ENCODE data around the gene OR6C65.
"Not testable (repeated sequence)": the region's sequence is repeated elsewhere in the genome, so short reads cannot be mapped to it uniquely, and the experiment has no call there.

Gene OR6C65

GRCh38 chr12:55400229-55400628 is at the start of gene OR6C65:
OR6C65 (plus strand) TSS chr12:55400529; CDS start chr12:55400529, 0 bp downstream.
- no peak for DNase-seq

- not testable (repeated sequence) for DNase-seq
Measured at GRCh38 chr12:55355338-55355737, 45.0 kb upstream of the OR6C65 start.

GRCh38 chr12:55362675-55363074 is 37.7 kb upstream of the OR6C65 start, which contains the start of gene OR6C75:
OR6C75 (plus strand) TSS chr12:55362975; CDS start chr12:55365111, 2,136 bp downstream.
- DNase-seq = no peak

- no peak for DNase-seq
Measured at GRCh38 chr12:55365086-55365485, 35.2 kb upstream of the OR6C65 start.

GRCh38 chr12:55372521-55372920 is 27.8 kb upstream of the OR6C65 start:
- DNase-seq = no peak

GRCh38 chr12:55385891-55386290 is 14.4 kb upstream of the OR6C65 start:
- no peak for DNase-seq

GRCh38 chr12:55392032-55392795 is 8.1 kb upstream of the OR6C65 start:
- no peak for DNase-seq

- DNase-seq = no peak
Measured at GRCh38 chr12:55396326-55396725, 4.0 kb upstream of the OR6C65 start.

- DNase-seq = no peak
Measured at GRCh38 chr12:55407866-55408265, 7.5 kb downstream of the OR6C65 start.

GRCh38 chr12:55409133-55409532 is 8.8 kb downstream of the OR6C65 start:
- not testable (repeated sequence) for DNase-seq

GRCh38 chr12:55412138-55412537 is 11.8 kb downstream of the OR6C65 start:
- not testable (repeated sequence) for DNase-seq

GRCh38 chr12:55413498-55414388 is 13.4 kb downstream of the OR6C65 start:
- DNase-seq = not testable (repeated sequence)

GRCh38 chr12:55414396-55414823 is 14.1 kb downstream of the OR6C65 start:
- peak; percentile 25 for DNase-seq

- not testable (repeated sequence) for DNase-seq
Measured at GRCh38 chr12:55414889-55415288, 14.6 kb downstream of the OR6C65 start.

- no peak for DNase-seq
Measured at GRCh38 chr12:55416961-55417360, 16.6 kb downstream of the OR6C65 start.

- no peak for DNase-seq
Measured at GRCh38 chr12:55420307-55420962, 20.1 kb downstream of the OR6C65 start.

GRCh38 chr12:55425954-55426353 is 25.6 kb downstream of the OR6C65 start, which contains the start of gene OR6C76:
OR6C76 (plus strand) TSS chr12:55426254; CDS start chr12:55426254, 0 bp downstream.
- DNase-seq = no peak

- no peak for DNase-seq
Measured at GRCh38 chr12:55428331-55429243, 28.3 kb downstream of the OR6C65 start.

- DNase-seq = not testable (repeated sequence)
Measured at GRCh38 chr12:55441233-55441632, 40.9 kb downstream of the OR6C65 start.

- DNase-seq = no peak
Measured at GRCh38 chr12:55443776-55444175, 43.4 kb downstream of the OR6C65 start, which contains the start of gene OR6C2. OR6C2 (plus strand) TSS chr12:55444076; CDS start chr12:55452214, 8,138 bp downstream.

GRCh38 chr12:55445357-55445756 is 45.0 kb downstream of the OR6C65 start:
- no peak for DNase-seq

GRCh38 chr12:55446326-55446725 is 46.0 kb downstream of the OR6C65 start:
- DNase-seq = no peak
